Smooth muscle cell (in vitro differentiated cells): ENCODE results near the gene SLC25A47. TPM values are rescaled to one million over a fixed set of nuclear protein-coding genes. Genes with fewer than 3 reads are reported as not detected.

Source experiments
- DNase-seq: peaks from one replicate; lab custom pipeline; 2025; ENCODE audit not compliant: unreplicated experiment; lab: John Stamatoyannopoulos, UW
- H2AFZ ChIP-seq: fragments of 200-600 bp; sonication (generic); 2 replicates; pipeline ENCODE4 v1.6.0; 2016; ENCODE audit warnings: antibody characterized with exemption, low read depth, mild to moderate bottlenecking
- H3F3A ChIP-seq: fragments of 200-600 bp; sonication (generic); 2 replicates; pipeline ENCODE4 v1.6.0; 2017; ENCODE audit warnings: antibody characterized with exemption, low read depth
- H3K27ac ChIP-seq: fragments of 200-600 bp; sonication (generic); 2 replicates; pipeline ENCODE4 v1.5.1; 2016; ENCODE audit warnings: low read depth, mild to moderate bottlenecking
- H3K27me3 ChIP-seq: fragments of 200-600 bp; sonication (generic); 2 replicates; pipeline ENCODE4 v1.6.1; 2016; ENCODE audit warnings: low read depth, mild to moderate bottlenecking
- H3K36me3 ChIP-seq: fragments of 200-600 bp; sonication (generic); 2 replicates; pipeline ENCODE4 v1.5.1; 2016; ENCODE audit warnings: low read depth
- H3K4me1 ChIP-seq: fragments of 200-600 bp; sonication (generic); 2 replicates; pipeline ENCODE4 v1.5.1; 2016; ENCODE audit warnings: low read depth
- H3K4me2 ChIP-seq: fragments of 200-600 bp; sonication (generic); 2 replicates; pipeline ENCODE4 v1.6.0; 2016; ENCODE audit warnings: mild to moderate bottlenecking
- H3K4me3 ChIP-seq: fragments of 200-600 bp; sonication (generic); 2 replicates; pipeline ENCODE4 v1.5.1; 2016; ENCODE audit warnings: mild to moderate bottlenecking
- H3K79me2 ChIP-seq: fragments of 200-600 bp; sonication (generic); 2 replicates; pipeline ENCODE4 v1.6.0; 2016; ENCODE audit warnings: low read depth, mild to moderate bottlenecking
- H3K9ac ChIP-seq: fragments of 200-600 bp; sonication (generic); 2 replicates; pipeline ENCODE4 v1.6.0; 2016; ENCODE audit warnings: low read depth
- H3K9me3 ChIP-seq: fragments of 200-600 bp; sonication (generic); replicated peaks from 2 replicates; pipeline ENCODE4 v1.5.1; 2016; ENCODE audit warnings: low read depth
- H4K20me1 ChIP-seq: fragments of 200-600 bp; sonication (generic); 2 replicates; pipeline ENCODE4 v1.6.0; 2016; ENCODE audit warnings: low read depth
- CTCF ChIP-seq: fragments of 200-600 bp; sonication (generic); IDR thresholded peaks from 2 replicates; pipeline ENCODE4 v1.5.1; 2017; ENCODE audit warnings: borderline replicate concordance, mild to moderate bottlenecking, antibody characterized with exemption; ENCODE audit not compliant: insufficient read depth, poor library complexity, severe bottlenecking
- WGBS: methylation state at CpG from one replicate; pipeline ENCODE4 v1.1.7; 2016; ENCODE audit warnings: low lambda C conversion rate; 5-methylcytosine and 5-hydroxymethylcytosine counted together
- polyA plus RNA-seq: library from polyadenylated mRNA; unstranded; fragments of >200 nt; fragmentation: Nextera tagmentation; extraction: Ambion mirVana; gene quantifications from 2 replicates; pipeline ENCODE4 v1.2.1, GENCODE V29; 2016
- total RNA-seq: library from RNA; depleted of rRNA; stranded (reverse); fragments of >200 nt; gene quantifications from 2 replicates; pipeline ENCODE4 v1.2.3, GENCODE V29; 2014

SLC25A47 gene
- total and polyA plus RNA-seq, 2 experiments from 2014 or later: not detected

- H3F3A ChIP-seq: no peaks in the 10 kb centered on the region
- no peaks in the 10 kb centered on the region for H3K27me3 ChIP-seq
- H3K36me3 ChIP-seq: no peaks in the 10 kb centered on the region
- no peaks in the 10 kb centered on the region for H3K79me2 ChIP-seq
- no peak overlapping the region for H3K27ac ChIP-seq
- H3K4me2 ChIP-seq: no peak overlapping the region
- WGBS: 88% methylated on average over 17 of the region's 17 CpGs
- H3K4me1 ChIP-seq: no peaks in the 10 kb centered on the region
- no peak overlapping the region for H2AFZ ChIP-seq
- DNase-seq: no peak
- no peak overlapping the region for H3K4me3 ChIP-seq
- no peaks in the 10 kb centered on the region for H4K20me1 ChIP-seq
- TF ChIP-seq CTCF: no peak
- no peaks in the 10 kb centered on the region for H3K9me3 ChIP-seq
- H3K9ac ChIP-seq: no peak overlapping the region
These were observed 2.1 kb downstream of the SLC25A47 start for GRCh38 chr14:100325231-100325632.

- no peak for TF ChIP-seq CTCF
- no peaks in the 10 kb centered on the region for H3K79me2 ChIP-seq
- H3K4me1 ChIP-seq: no peaks in the 10 kb centered on the region
- no peak overlapping the region for H2AFZ ChIP-seq
- no peaks in the 10 kb centered on the region for H3K27me3 ChIP-seq
- H3K36me3 ChIP-seq: no peaks in the 10 kb centered on the region
- 95% methylated on average over 10 of the region's 13 CpGs for WGBS
- no peaks in the 10 kb centered on the region for H3K9me3 ChIP-seq
- no peak overlapping the region for H3K4me2 ChIP-seq
- no peak overlapping the region for H3K9ac ChIP-seq
- DNase-seq: no peak
- H3K27ac ChIP-seq: no peak overlapping the region
- H3K4me3 ChIP-seq: no peak overlapping the region
- H4K20me1 ChIP-seq: no peaks in the 10 kb centered on the region
- H3F3A ChIP-seq: no peaks in the 10 kb centered on the region
These were observed 2.8 kb downstream of the SLC25A47 start for GRCh38 chr14:100325958-100326357.

DNA sequence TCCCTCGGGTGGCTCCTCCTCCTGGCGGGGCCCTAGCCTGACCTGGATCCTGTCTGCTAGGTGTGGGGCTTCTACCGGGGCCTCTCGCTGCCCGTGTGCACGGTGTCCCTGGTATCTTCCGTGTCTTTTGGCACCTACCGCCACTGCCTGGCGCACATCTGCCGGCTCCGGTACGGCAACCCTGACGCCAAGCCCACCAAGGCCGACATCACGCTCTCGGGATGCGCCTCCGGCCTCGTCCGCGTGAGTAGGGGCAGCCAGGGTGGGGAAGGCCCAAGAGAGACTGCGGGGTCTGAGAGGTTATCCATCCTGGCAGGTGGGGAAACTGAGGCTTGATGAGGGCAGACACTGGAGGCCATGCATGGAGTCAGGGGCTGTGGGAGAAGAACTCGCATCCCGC, 4.0 kb downstream of the SLC25A47 start:
- no peaks in the 10 kb centered on the region for H3K9me3 ChIP-seq
- H3K4me3 ChIP-seq: no peak overlapping the region
- DNase-seq: no peak
- H3K4me1 ChIP-seq: no peaks in the 10 kb centered on the region
- H3K79me2 ChIP-seq: no peaks in the 10 kb centered on the region
- H3K4me2 ChIP-seq: no peak overlapping the region
- no peaks in the 10 kb centered on the region for H3K36me3 ChIP-seq
- no peak for TF ChIP-seq CTCF
- no peaks in the 10 kb centered on the region for H3K27me3 ChIP-seq
- 97% methylated on average over 24 of the region's 24 CpGs for WGBS
- H3K9ac ChIP-seq: no peak overlapping the region
- no peaks in the 10 kb centered on the region for H3F3A ChIP-seq
- no peaks in the 10 kb centered on the region for H4K20me1 ChIP-seq
- no peak overlapping the region for H2AFZ ChIP-seq
- no peak overlapping the region for H3K27ac ChIP-seq

GRCh38 chr14:100328495-100329163, 5.5 kb downstream of the SLC25A47 start:
- Histone ChIP-seq H4K20me1 (no peaks in the 10 kb centered on the region), H3K4me1 (no peaks in the 10 kb centered on the region), H3K27ac (no peak overlapping the region), H3K9ac (no peak overlapping the region), H3F3A (no peaks in the 10 kb centered on the region), H3K9me3 (no peaks in the 10 kb centered on the region), H3K79me2 (no peaks in the 10 kb centered on the region), H2AFZ (no peak overlapping the region), H3K4me2 (no peak overlapping the region), H3K36me3 (no peaks in the 10 kb centered on the region), H3K27me3 (no peaks in the 10 kb centered on the region), H3K4me3 (no peak overlapping the region)
- no peak for TF ChIP-seq CTCF
- DNase-seq: no peak
- 97% methylated on average over 27 of the region's 32 CpGs for WGBS
